Keratinocyte (primary cell): ENCODE results near the gene CDH22. TPM values are rescaled to one million over a fixed set of nuclear protein-coding genes. Genes with fewer than 3 reads are reported as not detected.

Source experiments
- DNase-seq: peaks from one replicate; pipeline ENCODE4 v3.0.0-alpha.2; 2011; ENCODE audit warnings: low read depth, missing footprints, low spot score
- FAIRE-seq: peaks from 2 replicates; lab custom pipeline; 2011; peaks lifted over from hg19 to GRCh38; lab: Jason Lieb, UNC
- H2AFZ ChIP-seq: 2 replicates; pipeline ENCODE4 v1.6.0; 2012; ENCODE audit warnings: low read length, control low read depth, inconsistent platforms; ENCODE audit not compliant: control insufficient read depth
- H3K27ac ChIP-seq: 2 replicates; pipeline ENCODE4 v1.5.1; 2011; ENCODE audit warnings: low read length; ENCODE audit not compliant: control insufficient read depth, insufficient read depth
- H3K27me3 ChIP-seq: 3 replicates; pipeline ENCODE4 v1.6.0; 2011; ENCODE audit warnings: low read length; ENCODE audit not compliant: control insufficient read depth, insufficient read depth; ENCODE audit errors: extremely low read depth
- H3K36me3 ChIP-seq, 2 experiments: 2 replicates in 1 of 2; 3 replicates in 1 of 2; pipeline ENCODE4 v1.5.1; 2011; ENCODE audit warnings: low read length in 2 of 2, mild to moderate bottlenecking in 1 of 2; ENCODE audit not compliant: control insufficient read depth in 2 of 2, insufficient read depth in 2 of 2; ENCODE audit errors: extremely low read depth in 1 of 2
- H3K4me1 ChIP-seq: 3 replicates; pipeline ENCODE4 v1.5.1; 2011; ENCODE audit warnings: low read length; ENCODE audit not compliant: control insufficient read depth, insufficient read depth; ENCODE audit errors: extremely low read depth
- H3K4me2 ChIP-seq: 3 replicates; pipeline ENCODE4 v1.6.0; 2011; ENCODE audit warnings: low read depth, low read length; ENCODE audit not compliant: control insufficient read depth, insufficient read depth; ENCODE audit errors: extremely low read depth
- H3K4me3 ChIP-seq, 3 experiments: fragments of 200-600 bp in 1 of 3; sonication (generic) in 1 of 3; 2 replicates in 2 of 3; 3 replicates in 1 of 3; pipeline ENCODE4 v1.5.1; 2011 to 2016; ENCODE audit warnings: low read length in 3 of 3, mild to moderate bottlenecking in 3 of 3, control low read depth in 2 of 3, inconsistent platforms in 1 of 3, low read depth in 1 of 3, mixed read lengths in 1 of 3, mixed run types in 1 of 3, moderate library complexity in 1 of 3; ENCODE audit not compliant: control insufficient read depth in 2 of 3, insufficient read depth in 2 of 3; ENCODE audit errors: extremely low read depth in 1 of 3
- H3K79me2 ChIP-seq: 2 replicates; pipeline ENCODE4 v1.6.0; 2012; ENCODE audit warnings: low read length; ENCODE audit not compliant: control insufficient read depth, insufficient read depth
- H3K9ac ChIP-seq: 3 replicates; pipeline ENCODE4 v1.6.0; 2011; ENCODE audit warnings: low read length; ENCODE audit not compliant: control insufficient read depth, insufficient read depth; ENCODE audit errors: extremely low read depth
- H3K9me1 ChIP-seq: 3 replicates; pipeline ENCODE4 v1.6.0; 2011; ENCODE audit warnings: low read length; ENCODE audit not compliant: control insufficient read depth, insufficient read depth; ENCODE audit errors: extremely low read depth
- H3K9me3 ChIP-seq: 2 replicates; pipeline ENCODE4 v1.5.1; 2012; ENCODE audit warnings: low read depth, low read length; ENCODE audit not compliant: control insufficient read depth
- H4K20me1 ChIP-seq: 3 replicates; pipeline ENCODE4 v1.6.0; 2011; ENCODE audit warnings: low read length; ENCODE audit not compliant: control insufficient read depth, insufficient read depth; ENCODE audit errors: extremely low read depth
- CTCF ChIP-seq, 3 experiments: IDR thresholded peaks in 1 of 3; conservative IDR thresholded peaks in 1 of 3; optimal IDR thresholded peaks in 1 of 3; 2 replicates in 2 of 3; 3 replicates in 1 of 3; pipeline versions ENCODE3 to v1.5.1; 2011; ENCODE audit warnings: low read length in 3 of 3, mild to moderate bottlenecking in 3 of 3, moderate library complexity in 2 of 3, control low read depth in 1 of 3, inconsistent platforms in 1 of 3; ENCODE audit not compliant: insufficient read depth in 2 of 3; ENCODE audit errors: extremely low read depth in 1 of 3
- EZH2 ChIP-seq: IDR thresholded peaks from one replicate; pipeline ENCODE4 v1.6.1; 2012; ENCODE audit warnings: inconsistent platforms, mild to moderate bottlenecking, low read length, moderate library complexity
- dilution Hi-C: fragments of 300-500 bp; cut with MboI; formaldehyde crosslinking; loops from one replicate; pipeline ENCODE4 v1.7.0; 2020; ENCODE audit warnings: low sequenced_read_pairs; ENCODE audit not compliant: extremely low pct_ligation_motif_present
- polyA plus RNA-seq, 5 experiments: library from polyadenylated mRNA; depleted of rRNA in 3 of 5; stranded (reverse) in 3 of 5; stranded (forward) in 1 of 5; unstranded in 1 of 5; fragments of >200 nt; gene quantifications; 1 replicate in 1 of 5; 2 replicates in 3 of 5; 3 replicates in 1 of 5; pipeline versions ENCODE4 v1.2.1 to v1.2.3, GENCODE V29; 2011 to 2012; ENCODE audit warnings: missing spikeins in 2 of 5, low read depth in 1 of 5, low replicate concordance in 1 of 5

The CDH22 gene
- polyA plus RNA-seq, 1 donor (not counting 4 experiments of a cell fraction or from before 2014, with no cell fraction given), result not detected

GRCh38 chr20:46265539-46265938 is 42.8 kb downstream of the CDH22 start:
- Histone ChIP-seq H3K79me2 (no peaks in the 10 kb centered on the region), H3K4me2 (no peak overlapping the region), H3K27me3 (peaks cover 3% of the 10 kb centered on the region), H3K9ac (no peak overlapping the region), H3K4me1 (no peaks in the 10 kb centered on the region), H3K36me3 (no peaks in the 10 kb centered on the region), H3K27ac (no peak overlapping the region), H3K9me3 (no peaks in the 10 kb centered on the region), H2AFZ (no peak overlapping the region), H3K9me1 (no peaks in the 10 kb centered on the region), H4K20me1 (no peaks in the 10 kb centered on the region), H3K4me3 (no peak overlapping the region)
- no peak for TF ChIP-seq CTCF (optimal IDR thresholded peaks at IDR 0.05 in 1 of 3, IDR thresholded peaks at IDR 0.05 in 1 of 3, conservative IDR thresholded peaks at IDR 0.05 in 1 of 3; ENCODE audit: extremely low read depth in 1 of 3, insufficient read depth in 2 of 3, low read length in 3 of 3)
- no peak for TF ChIP-seq EZH2
- no peak for FAIRE-seq
- dilution Hi-C loops, result no loop called here
- no peak for DNase-seq

GRCh38 chr20:46264391-46265266 is 43.7 kb downstream of the CDH22 start:
- Histone ChIP-seq H3K9me3 (no peaks in the 10 kb centered on the region), H3K79me2 (no peaks in the 10 kb centered on the region), H4K20me1 (no peaks in the 10 kb centered on the region), H3K9ac (no peak overlapping the region), H3K27ac (no peak overlapping the region), H3K9me1 (no peaks in the 10 kb centered on the region), H2AFZ (no peak overlapping the region), H3K36me3 (no peaks in the 10 kb centered on the region), H3K4me3 (no peak overlapping the region), H3K4me2 (no peak overlapping the region), H3K27me3 (peaks cover 4% of the 10 kb centered on the region), H3K4me1 (no peaks in the 10 kb centered on the region)
- dilution Hi-C loops, result no loop called here
- no peak for DNase-seq
- TF ChIP-seq EZH2 (no peak), CTCF (optimal IDR thresholded peaks at IDR 0.05 in 1 of 3, IDR thresholded peaks at IDR 0.05 in 1 of 3, conservative IDR thresholded peaks at IDR 0.05 in 1 of 3; ENCODE audit: extremely low read depth in 1 of 3, insufficient read depth in 2 of 3, low read length in 3 of 3) (no peak)
- no peak for FAIRE-seq
